SHP77 treated with DMSO at 0.1 percent for 48 hours (cell line): ENCODE measurements around the gene SAMD4A.

ENCODE experiments used
- DNase-seq: peaks from one replicate; lab custom pipeline; 2025; lab: John Stamatoyannopoulos, UW

The SAMD4A gene

GRCh38 chr14:54632452-54632851, 65.5 kb downstream of the SAMD4A start:
- no peak for DNase-seq

GRCh38 chr14:54633076-54633475, 66.1 kb downstream of the SAMD4A start:
- DNase-seq, result no peak

- no peak for DNase-seq
Measured at GRCh38 chr14:54637270-54638134, 70.6 kb downstream of the SAMD4A start.

- no peak for DNase-seq
Measured at GRCh38 chr14:54638135-54638446, 71.2 kb downstream of the SAMD4A start.

GRCh38 chr14:54639611-54640010, 72.7 kb downstream of the SAMD4A start:
- no peak for DNase-seq

DNA sequence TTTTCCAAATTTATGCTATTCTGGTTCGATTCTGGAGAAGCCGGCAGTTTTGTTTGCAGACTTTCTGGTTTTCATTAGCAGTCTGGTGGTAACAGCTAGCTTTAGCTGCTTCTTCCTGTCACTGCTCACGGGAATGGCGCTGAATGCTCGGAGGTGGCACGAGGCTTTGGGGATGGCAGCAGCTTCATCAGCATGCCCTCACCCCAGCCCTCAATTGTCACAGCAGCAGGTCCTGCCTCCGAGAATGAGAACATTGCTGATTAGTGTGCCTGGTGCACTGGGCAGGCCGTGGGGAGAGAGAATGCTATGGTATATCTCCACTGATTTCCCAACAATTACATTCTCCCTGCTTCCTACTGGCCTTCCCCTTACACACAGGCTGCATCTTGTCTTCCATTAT, 73.6 kb downstream of the SAMD4A start:
- no peak for DNase-seq

DNA sequence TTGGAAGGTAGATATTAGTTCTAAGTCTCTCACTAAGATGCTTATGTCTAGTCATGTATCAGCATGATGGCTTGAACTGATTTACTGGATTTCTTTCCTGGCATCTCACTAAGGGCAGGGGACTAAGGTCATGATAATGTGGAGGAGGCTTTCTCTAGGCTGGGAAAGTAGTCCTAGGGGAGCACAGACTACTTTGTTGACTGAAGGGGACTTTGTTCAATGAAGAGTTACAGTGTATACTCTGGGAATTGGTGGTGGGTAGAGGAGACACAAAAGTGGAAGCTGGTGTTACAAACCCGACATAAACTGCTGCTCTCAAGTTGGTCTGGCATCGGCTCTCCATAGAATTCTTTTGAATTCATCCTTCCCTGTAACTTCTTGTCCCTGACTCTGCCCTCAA, 75.2 kb downstream of the SAMD4A start:
- no peak for DNase-seq

DNA sequence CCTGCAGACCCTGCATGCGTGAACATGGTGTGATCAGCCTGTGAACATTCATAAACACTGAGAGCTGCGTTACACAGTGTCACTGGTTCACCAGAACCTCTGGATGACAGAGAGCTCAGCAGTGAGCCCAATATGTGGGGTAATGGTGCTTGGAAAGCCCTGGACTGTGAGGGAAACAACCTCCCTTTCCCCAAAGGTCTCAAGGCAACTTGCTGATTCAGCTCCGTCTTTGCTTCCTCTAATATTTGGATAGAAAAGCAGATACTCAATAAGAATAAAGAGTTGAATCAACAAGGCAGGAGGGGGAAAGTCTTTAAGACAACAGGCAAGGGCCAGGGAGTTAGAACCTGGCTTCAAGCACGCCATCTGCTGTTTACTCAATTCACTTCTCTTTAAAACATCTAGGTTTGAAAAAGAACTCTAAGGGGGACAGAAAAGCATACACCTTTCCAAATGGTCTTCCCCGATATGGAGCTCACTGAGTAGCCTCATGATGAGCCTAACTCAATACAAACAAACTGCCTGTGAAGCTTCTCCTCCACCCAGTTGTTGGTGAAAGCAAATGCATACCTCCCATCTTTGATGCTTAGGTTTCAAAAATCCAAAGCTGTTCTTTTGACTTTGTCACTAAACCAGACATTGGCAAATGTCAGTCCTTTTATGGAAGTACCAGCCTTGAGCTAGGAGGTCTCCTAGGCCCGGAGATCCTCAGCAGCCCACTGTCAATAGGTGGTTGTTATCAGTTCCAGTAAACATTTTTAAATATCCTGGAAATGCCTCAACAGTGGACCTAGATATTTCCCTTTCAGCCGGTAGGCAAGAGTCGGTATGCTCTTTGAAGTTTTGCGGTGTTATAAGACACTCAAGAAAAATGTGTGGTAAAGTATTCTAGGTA, 76.1 kb downstream of the SAMD4A start:
- no peak for DNase-seq

DNA sequence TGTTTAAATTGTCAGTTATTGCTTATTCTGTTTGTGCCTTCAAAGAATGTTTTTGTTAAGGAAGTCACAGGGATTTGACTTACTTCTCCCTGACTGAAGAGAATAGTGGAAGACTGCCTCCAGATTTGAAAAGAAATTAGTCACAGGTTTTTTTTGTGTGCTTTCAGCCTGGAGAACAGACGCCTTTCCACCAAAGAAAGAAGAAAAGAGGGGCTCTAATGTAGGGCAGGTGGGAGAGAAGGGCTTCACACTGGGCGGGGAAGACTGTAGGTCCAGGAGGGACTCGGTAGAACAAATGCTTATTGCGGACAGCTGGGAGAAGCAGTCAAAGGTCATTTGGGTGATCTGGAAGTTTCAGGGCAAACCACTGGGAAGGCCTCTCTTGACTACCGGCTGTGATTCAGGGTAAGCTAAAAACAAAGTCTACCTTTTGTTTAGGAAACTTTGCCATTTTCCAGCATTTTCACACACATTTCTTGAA, 76.8 kb downstream of the SAMD4A start:
- DNase-seq, result no peak

GRCh38 chr14:54645639-54646038, 78.7 kb downstream of the SAMD4A start:
- DNase-seq, result no peak

- no peak for DNase-seq
Measured at GRCh38 chr14:54646626-54647025, 79.7 kb downstream of the SAMD4A start.

DNA sequence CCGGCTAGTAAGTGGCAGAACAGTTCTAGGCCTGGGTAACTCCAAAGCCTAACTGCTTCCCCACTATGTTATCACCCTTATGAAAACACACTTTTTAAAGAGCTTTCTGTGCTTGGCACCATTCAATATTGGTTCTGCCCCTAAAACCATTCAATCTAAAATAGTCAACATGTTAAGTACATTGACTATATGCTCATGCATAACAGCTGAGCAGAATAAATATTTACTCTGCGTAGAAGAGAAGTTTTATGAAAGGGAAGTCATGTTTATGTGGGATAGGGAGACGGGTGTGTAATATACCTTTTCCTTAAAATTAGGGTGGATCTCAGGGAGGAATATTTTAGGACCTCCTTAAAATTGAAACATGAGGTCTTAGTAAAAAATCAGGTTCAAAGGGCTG, 80.5 kb downstream of the SAMD4A start:
- no peak for DNase-seq

GRCh38 chr14:54649056-54649455, 82.1 kb downstream of the SAMD4A start:
- DNase-seq, result no peak

- no peak for DNase-seq
Measured at GRCh38 chr14:54650331-54650958, 83.5 kb downstream of the SAMD4A start.

GRCh38 chr14:54650959-54651351, 84.0 kb downstream of the SAMD4A start:
- DNase-seq, result no peak

- DNase-seq, result no peak
Measured at GRCh38 chr14:54651649-54652048, 84.7 kb downstream of the SAMD4A start.

DNA sequence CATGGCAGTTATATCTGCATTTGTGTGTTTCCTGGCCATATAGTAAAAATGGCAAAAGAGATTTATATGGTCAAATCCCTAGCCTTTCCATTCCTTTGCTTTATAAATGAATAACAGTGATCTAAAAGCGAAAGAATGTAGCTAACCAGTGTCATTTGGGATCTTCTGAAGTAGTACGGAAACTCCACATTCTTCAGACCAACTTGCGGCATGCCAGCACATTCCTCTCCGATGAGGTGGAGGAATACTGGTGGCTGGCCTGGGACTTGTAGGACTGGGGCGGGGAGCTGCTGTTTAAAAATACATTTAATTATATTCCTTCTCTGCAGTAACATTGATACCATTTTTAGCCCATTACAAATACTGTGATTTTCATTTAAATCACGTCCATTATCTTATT, 85.3 kb downstream of the SAMD4A start:
- DNase-seq, result no peak

DNA sequence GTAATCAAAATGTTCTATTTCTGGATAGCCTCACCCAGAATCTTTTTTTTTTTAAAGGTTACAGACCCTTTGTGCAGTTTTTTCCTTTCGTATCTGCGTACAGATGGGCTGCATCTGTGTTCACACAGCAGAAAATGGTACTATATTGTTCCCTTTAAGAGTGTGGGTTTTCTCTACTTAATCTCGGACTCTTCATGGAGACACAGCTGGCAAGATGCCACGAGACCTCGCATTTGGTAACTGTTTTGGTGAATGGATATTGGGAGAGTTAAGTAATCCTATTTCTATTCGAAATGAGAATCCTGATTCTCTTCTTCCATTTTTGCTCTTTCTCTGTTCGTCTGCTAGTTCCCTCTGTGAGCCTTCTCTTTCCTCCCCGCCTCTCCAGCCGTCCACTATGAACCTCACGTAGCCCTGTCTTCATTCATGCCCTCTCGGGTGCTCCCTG, 85.7 kb downstream of the SAMD4A start:
- no peak for DNase-seq

DNA sequence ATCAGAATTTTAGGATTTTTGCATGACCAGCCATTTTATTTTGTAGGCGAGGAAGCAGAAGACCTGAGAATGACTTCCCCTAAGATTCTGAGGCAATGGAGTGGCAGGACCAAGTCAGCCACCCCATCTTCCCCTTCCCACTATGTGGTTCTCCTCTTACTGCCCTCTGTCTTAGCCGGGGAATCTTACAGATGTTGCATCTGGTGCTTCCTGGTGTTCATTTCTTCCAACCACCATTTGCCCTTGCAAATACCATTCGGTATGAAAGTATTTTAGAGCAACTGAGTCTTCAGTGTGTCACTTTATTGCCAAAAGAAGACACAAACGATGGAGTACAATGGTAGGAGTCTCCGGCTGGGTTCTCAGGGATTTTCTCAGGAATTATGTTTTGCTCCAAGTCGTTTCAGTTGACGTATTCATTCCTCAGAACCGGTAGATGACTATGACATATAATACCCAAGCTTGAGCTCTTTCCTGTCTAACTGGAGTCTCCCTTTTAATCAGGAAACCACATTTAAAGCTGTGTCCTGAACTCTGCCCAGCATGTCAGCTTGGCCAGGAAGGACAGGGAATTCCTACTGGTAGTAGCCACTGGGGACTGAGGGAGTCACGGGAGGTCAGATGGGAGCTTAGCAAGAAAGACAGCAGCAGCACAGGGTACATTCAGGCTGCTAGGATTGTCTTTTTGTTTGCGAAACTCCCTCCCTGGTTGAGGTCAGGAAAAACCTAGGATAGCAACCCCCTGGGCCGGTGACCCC, 87.0 kb downstream of the SAMD4A start:
- DNase-seq, result no peak

DNA sequence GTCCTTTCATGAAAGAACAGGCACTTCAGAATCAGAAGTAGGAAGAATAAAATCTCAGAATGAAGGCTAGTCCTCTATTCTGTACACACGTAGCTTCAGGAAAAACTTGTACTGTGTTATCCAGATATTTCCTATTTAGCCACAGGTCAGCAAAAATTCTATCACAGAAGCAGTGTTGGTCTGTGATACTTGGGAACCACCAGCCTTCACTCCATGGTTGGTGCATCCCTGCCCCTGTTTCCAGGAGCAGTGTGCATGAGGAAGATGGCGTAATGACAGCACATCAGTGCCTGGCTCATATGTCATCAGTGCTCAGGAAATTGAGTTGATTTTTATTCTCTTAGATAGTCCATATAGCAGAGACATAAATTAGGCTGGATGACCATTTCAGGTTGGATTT, 87.7 kb downstream of the SAMD4A start:
- no peak for DNase-seq

- DNase-seq, result no peak
Measured at GRCh38 chr14:54658836-54659235, 91.9 kb downstream of the SAMD4A start.

- DNase-seq, result no peak
Measured at GRCh38 chr14:54659365-54659764, 92.4 kb downstream of the SAMD4A start.
